Caco-2 (cell line): ENCODE data around the gene DLK1. TPM values are rescaled to one million over a fixed set of nuclear protein-coding genes. Genes with fewer than 3 reads are reported as not detected.

Source experiments
- BruUV-seq: library from RNA; stranded (reverse); fragments of 400-500 nt; replicated peaks from 2 replicates; lab custom pipeline; 2021; lab: Mats Ljungman, UMichigan
- CTCF ChIA-PET: fragments of 300-600 bp; sonication (Branson Sonifier 250); formaldehyde crosslinking; loops from one replicate; lab custom pipeline; 2022; ENCODE audit warnings: antibody characterized with exemption; lab: Charles Lee
- POLR2A ChIA-PET: fragments of 300-600 bp; sonication (Branson Sonifier 250); formaldehyde crosslinking; loops from one replicate; lab custom pipeline; 2022; ENCODE audit warnings: antibody characterized with exemption; lab: Charles Lee
- DNase-seq, 2 experiments: peaks; one replicate each; pipeline versions ENCODE4 v3.0.0 to v3.0.0-alpha.2; 2020 to 2022
- H3K27me3 ChIP-seq: replicated peaks from 2 replicates; pipeline ENCODE4 v1.6.0; 2011; ENCODE audit warnings: low read length; ENCODE audit not compliant: control insufficient read depth, insufficient read depth
- H3K36me3 ChIP-seq: 2 replicates; pipeline ENCODE4 v1.5.1; 2011; ENCODE audit warnings: low read length; ENCODE audit not compliant: control insufficient read depth, insufficient read depth
- H3K4me1 ChIP-seq: fragments of 250-450 bp; sonication (Bioruptor Pico); 2 replicates; pipeline ENCODE4 v1.5.1; 2020; ENCODE audit warnings: mild to moderate bottlenecking
- H3K4me3 ChIP-seq: 2 replicates; pipeline ENCODE4 v1.5.1; 2011; ENCODE audit warnings: low read depth, mild to moderate bottlenecking, control low read depth, low read length
- H3K9me3 ChIP-seq: fragments of 250-450 bp; sonication (Bioruptor Pico); 2 replicates; pipeline ENCODE4 v1.5.1; 2020; ENCODE audit warnings: mild to moderate bottlenecking, moderate library complexity
- H3K27ac Mint-ChIP-seq: one replicate; pipeline ENCODE4 v1.8.0; 2022; ENCODE audit warnings: mixed read lengths; ENCODE audit not compliant: unreplicated experiment
- H3K27me3 Mint-ChIP-seq: one replicate; pipeline ENCODE4 v1.8.0; 2022; ENCODE audit warnings: mixed read lengths; ENCODE audit not compliant: insufficient read depth, unreplicated experiment
- H3K36me3 Mint-ChIP-seq: one replicate; pipeline ENCODE4 v1.8.0; 2022; ENCODE audit warnings: mild to moderate bottlenecking, mixed read lengths; ENCODE audit not compliant: insufficient read depth, unreplicated experiment
- H3K4me1 Mint-ChIP-seq: one replicate; pipeline ENCODE4 v1.8.0; 2022; ENCODE audit warnings: low read depth, mixed read lengths; ENCODE audit not compliant: unreplicated experiment
- H3K4me3 Mint-ChIP-seq: one replicate; pipeline ENCODE4 v1.8.0; 2022; ENCODE audit warnings: mild to moderate bottlenecking, moderate library complexity, mixed read lengths; ENCODE audit not compliant: unreplicated experiment
- H3K9me3 Mint-ChIP-seq: one replicate; pipeline ENCODE4 v1.8.0; 2022; ENCODE audit warnings: mixed read lengths; ENCODE audit not compliant: unreplicated experiment
- CTCF ChIP-seq, 2 experiments: fragments of 200-600 bp in 1 of 2; IDR thresholded peaks; 1 replicate in 1 of 2; 2 replicates in 1 of 2; pipeline versions ENCODE4 v1.5.1 to v1.8.0; 2011 to 2022; ENCODE audit warnings: antibody characterized with exemption in 1 of 2, control low read depth in 1 of 2, inconsistent platforms in 1 of 2, low read depth in 1 of 2, low read length in 1 of 2, mild to moderate bottlenecking in 1 of 2, moderate library complexity in 1 of 2; ENCODE audit not compliant: insufficient read depth in 1 of 2, severe bottlenecking in 1 of 2, unreplicated experiment in 1 of 2
- intact Hi-C: fragments of 100-400 bp; cut with micrococcal nuclease; formaldehyde crosslinking; loops from one replicate; pipeline ENCODE4 v1.10.0; 2022; ENCODE audit not compliant: unreplicated experiment
- total RNA-seq: library from RNA; stranded (reverse); gene quantifications from 2 replicates; pipeline ENCODE4 v1.2.3, GENCODE V29; 2022

Gene DLK1
- total RNA-seq, 1 experiment from 2014 or later = not detected

- Histone ChIP-seq H3K4me1 (no peaks in the 10 kb centered on the region), H3K9me3 (no peaks in the 10 kb centered on the region), H3K4me3 (no peak overlapping the region), H3K36me3 (no peaks in the 10 kb centered on the region), H3K27me3 (no peaks in the 10 kb centered on the region)
- peaks cover 7% of the 10 kb centered on the region for H3K27me3 Mint-ChIP-seq
- no peaks in the 10 kb centered on the region for H3K4me1 Mint-ChIP-seq
- H3K4me3 Mint-ChIP-seq = no peak overlapping the region
- DNase-seq = no peak
- no peak overlapping the region for H3K27ac Mint-ChIP-seq
- no TSS peak for BruUV-seq
- H3K9me3 Mint-ChIP-seq = peaks cover 11% of the 10 kb centered on the region
- intact Hi-C loops = no loop called here
- POLR2A ChIA-PET = no interaction called here
- no peak for TF ChIP-seq CTCF (IDR thresholded peaks at IDR 0.05; ENCODE audit: insufficient read depth in 1 of 2, low read depth in 1 of 2, low read length in 1 of 2, severe bottlenecking in 1 of 2, unreplicated experiment in 1 of 2)
- CTCF ChIA-PET = interaction anchor here (0.6 kb wide), 1 partner anchor 190 kb away, joined by 4 read pairs; no protein-coding TSS in a partner anchor
- no peaks in the 10 kb centered on the region for H3K36me3 Mint-ChIP-seq
Measured at GRCh38 chr14:100709289-100710284, 17.1 kb upstream of the DLK1 start.

- H3K4me1 ChIP-seq = no peaks in the 10 kb centered on the region
- ChIA-PET POLR2A (no interaction called here), CTCF (interaction anchor here (0.6 kb wide), 1 partner anchor 120 kb away, joined by 3 read pairs; no protein-coding TSS in a partner anchor)
Measured at GRCh38 chr14:100710391-100710790, 16.3 kb upstream of the DLK1 start.

More at GRCh38 chr14:100710391-100710790, 16.3 kb upstream of the DLK1 start:
- peaks cover 7% of the 10 kb centered on the region for H3K27me3 Mint-ChIP-seq
- H3K27ac Mint-ChIP-seq = no peak overlapping the region
- peaks cover 11% of the 10 kb centered on the region for H3K9me3 Mint-ChIP-seq
- BruUV-seq = no TSS peak
- Histone ChIP-seq H3K4me3 (no peak overlapping the region), H3K9me3 (no peaks in the 10 kb centered on the region), H3K36me3 (no peaks in the 10 kb centered on the region), H3K27me3 (no peaks in the 10 kb centered on the region)
- no peak overlapping the region for H3K4me3 Mint-ChIP-seq
- intact Hi-C loops = no loop called here
- no peak for TF ChIP-seq CTCF (IDR thresholded peaks at IDR 0.05; ENCODE audit: insufficient read depth in 1 of 2, low read depth in 1 of 2, low read length in 1 of 2, severe bottlenecking in 1 of 2, unreplicated experiment in 1 of 2)
- peaks cover under 1% of the 10 kb centered on the region for H3K4me1 Mint-ChIP-seq
- no peaks in the 10 kb centered on the region for H3K36me3 Mint-ChIP-seq
- no peak for DNase-seq
